NT2/D1 (cell line): ENCODE measurements around the gene SUSD3.

Source experiments
- DNase-seq: peaks from one replicate; pipeline ENCODE4 v3.0.0-alpha.2; 2011; ENCODE audit warnings: low read depth, low spot score
- H3K27me3 ChIP-seq: 2 replicates; pipeline ENCODE4 v1.6.0; 2011; ENCODE audit warnings: mild to moderate bottlenecking; ENCODE audit not compliant: insufficient read length, insufficient read depth
- H3K36me3 ChIP-seq: 2 replicates; pipeline ENCODE4 v1.6.1; 2011; ENCODE audit warnings: mild to moderate bottlenecking, low read length, mixed read lengths; ENCODE audit not compliant: insufficient read depth, insufficient read length
- H3K4me1 ChIP-seq: 2 replicates; pipeline ENCODE4 v1.5.1; 2011; ENCODE audit not compliant: insufficient read depth, insufficient read length
- H3K4me3 ChIP-seq: 2 replicates; pipeline ENCODE4 v1.5.1; 2011; ENCODE audit warnings: low read depth; ENCODE audit not compliant: insufficient read length
- H3K9ac ChIP-seq: 2 replicates; pipeline ENCODE4 v1.6.0; 2011; ENCODE audit warnings: low read depth; ENCODE audit not compliant: insufficient read length
- H3K9me3 ChIP-seq: 2 replicates; pipeline ENCODE4 v1.5.1; 2011; ENCODE audit warnings: mild to moderate bottlenecking, low read length; ENCODE audit not compliant: insufficient read depth
- SUZ12 ChIP-seq: IDR thresholded peaks from 2 replicates; pipeline ENCODE4 v1.6.1; 2011; ENCODE audit not compliant: insufficient read length, insufficient read depth; ENCODE audit errors: extremely low read depth
- YY1 ChIP-seq: IDR thresholded peaks from 2 replicates; pipeline ENCODE4 v1.6.1; 2011; ENCODE audit not compliant: insufficient read length, insufficient read depth
- ZNF274 ChIP-seq: IDR thresholded peaks from 2 replicates; pipeline ENCODE4 v1.6.1; 2011; ENCODE audit warnings: mild to moderate bottlenecking, low read depth, low read length

The SUSD3 gene

GRCh38 chr9:93111001-93111370 lies 52.5 kb downstream of the SUSD3 start:
- Histone ChIP-seq H3K36me3 (peaks cover 19% of the 10 kb centered on the region), H3K9ac (no peak overlapping the region)

GRCh38 chr9:93111371-93112115 lies 53.0 kb downstream of the SUSD3 start:
- H3K4me1 ChIP-seq, result peaks cover 18% of the 10 kb centered on the region
- TF ChIP-seq SUZ12, result no peak
- TF ChIP-seq ZNF274, result no peak
- no peak for TF ChIP-seq YY1
- no peaks in the 10 kb centered on the region for H3K27me3 ChIP-seq
- no peaks in the 10 kb centered on the region for H3K9me3 ChIP-seq
- H3K36me3 ChIP-seq, result peaks cover 19% of the 10 kb centered on the region
- H3K9ac ChIP-seq, result peak overlapping the region; percentile 12
- no peak overlapping the region for H3K4me3 ChIP-seq
- no peak for DNase-seq

More at GRCh38 chr9:93111001-93111370, 52.5 kb downstream of the SUSD3 start:
- Histone ChIP-seq H3K4me1 (peaks cover 12% of the 10 kb centered on the region), H3K27me3 (no peaks in the 10 kb centered on the region), H3K9me3 (no peaks in the 10 kb centered on the region), H3K4me3 (no peak overlapping the region)
- TF ChIP-seq SUZ12, result no peak
- TF ChIP-seq YY1, result no peak
- no peak for DNase-seq

GRCh38 chr9:93112116-93112863 lies 53.8 kb downstream of the SUSD3 start:
- no peak for DNase-seq
- no peak for TF ChIP-seq YY1
- TF ChIP-seq ZNF274, result no peak
- no peak for TF ChIP-seq SUZ12
- Histone ChIP-seq H3K9ac (peak overlapping the region; percentile 12), H3K4me1 (peaks cover 20% of the 10 kb centered on the region), H3K27me3 (no peaks in the 10 kb centered on the region), H3K36me3 (peaks cover 19% of the 10 kb centered on the region), H3K9me3 (no peaks in the 10 kb centered on the region), H3K4me3 (no peak overlapping the region)

GRCh38 chr9:93112864-93113389 lies 54.4 kb downstream of the SUSD3 start:
- H3K4me1 ChIP-seq, result peaks cover 20% of the 10 kb centered on the region
- peaks cover 16% of the 10 kb centered on the region for H3K36me3 ChIP-seq
- H3K9ac ChIP-seq, result no peak overlapping the region
- no peaks in the 10 kb centered on the region for H3K9me3 ChIP-seq
- no peak for TF ChIP-seq ZNF274
- TF ChIP-seq YY1, result no peak
- TF ChIP-seq SUZ12, result no peak
- no peak overlapping the region for H3K4me3 ChIP-seq
- H3K27me3 ChIP-seq, result no peaks in the 10 kb centered on the region
- DNase-seq, result no peak

- peaks cover 16% of the 10 kb centered on the region for H3K36me3 ChIP-seq
- no peaks in the 10 kb centered on the region for H3K9me3 ChIP-seq
- DNase-seq, result no peak
- TF ChIP-seq SUZ12 (no peak), ZNF274 (no peak), YY1 (no peak)
- no peaks in the 10 kb centered on the region for H3K27me3 ChIP-seq
- H3K9ac ChIP-seq, result no peak overlapping the region
- peaks cover 20% of the 10 kb centered on the region for H3K4me1 ChIP-seq
- no peak overlapping the region for H3K4me3 ChIP-seq
These were observed 55.9 kb downstream of the SUSD3 start for GRCh38 chr9:93114169-93114983.

- no peaks in the 10 kb centered on the region for H3K9me3 ChIP-seq
- DNase-seq, result no peak
- peaks cover 16% of the 10 kb centered on the region for H3K36me3 ChIP-seq
- H3K9ac ChIP-seq, result no peak overlapping the region
- peaks cover 23% of the 10 kb centered on the region for H3K4me1 ChIP-seq
- H3K4me3 ChIP-seq, result no peak overlapping the region
- no peak for TF ChIP-seq YY1
- no peak for TF ChIP-seq ZNF274
- no peak for TF ChIP-seq SUZ12
- H3K27me3 ChIP-seq, result no peaks in the 10 kb centered on the region
These were observed 56.5 kb downstream of the SUSD3 start for GRCh38 chr9:93114984-93115335.
